K562 (cell line): Measurements from ENCODE around the gene SNX1. TPM values are rescaled to one million over a fixed set of nuclear protein-coding genes. Genes with fewer than 3 reads are reported as not detected.

Experiments
- FOXP1 ChIP-seq: sonication (generic); formaldehyde crosslinking; IDR thresholded peaks from 2 replicates; pipeline ENCODE4 v1.8.0; 2022; ENCODE audit warnings: mild to moderate bottlenecking, missing genetic modification reagents
- NR2C2 ChIP-seq, 2 experiments: fragments of 200-800 bp in 1 of 2; sonication (Bioruptor generic) in 1 of 2; sonication (generic) in 1 of 2; formaldehyde crosslinking in 1 of 2; IDR thresholded peaks; 2 replicates each; pipeline versions ENCODE4 v1.6.1 to v1.8.0; 2016 to 2022; ENCODE audit warnings: mild to moderate bottlenecking in 1 of 2, missing compliant biosample characterization in 1 of 2, missing genetic modification characterization in 1 of 2, missing genetic modification reagents in 1 of 2
- POLR2G ChIP-seq: fragments of 200-400 bp; formaldehyde crosslinking; IDR thresholded peaks from 2 replicates; pipeline ENCODE4 v1.6.1; 2017; ENCODE audit warnings: low read depth, mild to moderate bottlenecking, antibody characterized with exemption, low read length, moderate library complexity
- RFX1 ChIP-seq: fragments of 450-650 bp; IDR thresholded peaks from 2 replicates; pipeline ENCODE4 v1.6.1; 2016; ENCODE audit warnings: mild to moderate bottlenecking, moderate library complexity
- SLC30A9 ChIP-seq: fragments of 250-450 bp; sonication (Bioruptor Pico); IDR thresholded peaks from 2 replicates; pipeline ENCODE4 v1.8.0; 2022; ENCODE audit warnings: mild to moderate bottlenecking, moderate library complexity
- SREBF1 ChIP-seq: fragments of 150-350 bp; IDR thresholded peaks from 2 replicates; pipeline ENCODE4 v1.6.1; 2014; ENCODE audit warnings: antibody characterized with exemption, low read depth, low read length, borderline replicate concordance
- ZNF143 ChIP-seq: sonication (generic); formaldehyde crosslinking; IDR thresholded peaks from 2 replicates; pipeline ENCODE4 v1.9.0; 2022; ENCODE audit warnings: mild to moderate bottlenecking, missing genetic modification reagents
- polyA plus RNA-seq, 8 experiments: library from polyadenylated mRNA; depleted of rRNA in 4 of 8; stranded (reverse) in 5 of 8; unstranded in 3 of 8; fragments of >200 nt; fragmentation: Nextera tagmentation in 2 of 8; fragmentation: Illumina TruSeq in 1 of 8; extraction: Ambion mirVana in 2 of 8; extraction: Trizol in 1 of 8; gene quantifications; 2 replicates each; pipeline versions ENCODE4 v1.2.1 to v1.2.3, GENCODE V29; 2011 to 2014; ENCODE audit warnings: inconsistent platforms in 1 of 8, missing spikeins in 1 of 8
- total RNA-seq, 7 experiments: library from RNA; depleted of rRNA in 6 of 7; stranded (reverse); fragments of >200 nt in 6 of 7; fragmentation: Illumina TruSeq in 2 of 7; extraction: Trizol in 2 of 7; gene quantifications; 2 replicates each; pipeline versions ENCODE4 v1.2.1 to v1.2.3, GENCODE V29; 2011 to 2021; ENCODE audit warnings: low replicate concordance in 1 of 7
- TF ChIP-seq, protein P1 (sequence below): fragments of 450-650 bp; IDR thresholded peaks from 2 replicates; pipeline ENCODE4 v1.6.1; 2016; ENCODE audit warnings: mild to moderate bottlenecking, moderate library complexity
- TF ChIP-seq, protein P2 (sequence below): fragments of 450-650 bp; formaldehyde crosslinking; IDR thresholded peaks from 2 replicates; pipeline ENCODE4 v1.4.0; 2020; ENCODE audit warnings: mild to moderate bottlenecking, moderate library complexity
- TF ChIP-seq, protein P3 (sequence below): sonication (generic); formaldehyde crosslinking; IDR thresholded peaks from 2 replicates; pipeline ENCODE4 v1.8.0; 2022; ENCODE audit warnings: mild to moderate bottlenecking, missing genetic modification reagents, borderline replicate concordance

Gene SNX1
- total and polyA plus RNA-seq, 9 of the 15 experiments (the other 6 are each of a cell fraction or from before 2014, with no cell fraction given) = 11.0 to 105 (median 59.9) TPM

DNA sequence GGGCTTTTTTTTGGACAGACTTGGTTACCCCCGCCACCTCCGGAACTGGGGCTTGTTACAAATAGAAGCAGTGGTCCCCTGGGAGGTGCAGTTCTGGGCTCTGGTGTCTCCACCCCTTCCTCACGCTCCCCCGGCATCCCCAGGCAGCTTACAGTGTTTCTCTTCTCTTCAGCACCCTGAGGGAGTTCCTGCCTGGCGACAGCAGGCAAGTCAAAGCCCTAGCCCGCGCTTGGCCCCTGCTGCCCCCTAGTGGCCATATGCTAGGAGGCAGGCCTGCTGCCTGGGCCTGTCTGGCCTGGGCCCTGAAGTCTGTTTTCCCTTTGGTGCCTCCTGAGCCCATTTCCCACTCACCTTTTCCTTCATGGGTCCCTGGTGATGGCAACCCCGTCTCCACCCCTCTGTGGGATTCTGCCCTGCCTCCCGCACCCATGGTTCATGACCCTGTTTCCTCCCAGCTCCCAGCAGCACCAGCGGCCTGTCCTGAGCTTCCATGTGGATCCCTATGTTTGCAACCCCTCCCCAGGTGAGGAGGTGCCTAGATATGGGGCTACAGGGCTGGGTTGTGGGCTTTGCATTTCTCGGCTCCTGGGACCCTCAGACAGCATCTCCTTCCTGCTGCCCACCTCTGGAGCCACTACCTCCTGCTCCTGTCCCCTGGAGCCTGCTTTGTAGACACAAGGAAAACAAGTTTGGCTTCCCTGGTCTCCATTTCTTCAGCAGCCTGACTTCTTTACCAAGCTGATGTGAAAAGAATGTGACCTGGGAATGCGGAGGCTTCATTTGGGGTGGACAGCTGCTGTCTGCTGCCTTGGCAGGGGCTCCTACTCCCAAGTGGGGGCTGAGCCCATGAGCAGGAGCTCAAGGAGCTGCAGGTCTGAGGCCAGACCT lies 57.9 kb downstream of the SNX1 start (continued):
- TF ChIP-seq, protein P1, sequence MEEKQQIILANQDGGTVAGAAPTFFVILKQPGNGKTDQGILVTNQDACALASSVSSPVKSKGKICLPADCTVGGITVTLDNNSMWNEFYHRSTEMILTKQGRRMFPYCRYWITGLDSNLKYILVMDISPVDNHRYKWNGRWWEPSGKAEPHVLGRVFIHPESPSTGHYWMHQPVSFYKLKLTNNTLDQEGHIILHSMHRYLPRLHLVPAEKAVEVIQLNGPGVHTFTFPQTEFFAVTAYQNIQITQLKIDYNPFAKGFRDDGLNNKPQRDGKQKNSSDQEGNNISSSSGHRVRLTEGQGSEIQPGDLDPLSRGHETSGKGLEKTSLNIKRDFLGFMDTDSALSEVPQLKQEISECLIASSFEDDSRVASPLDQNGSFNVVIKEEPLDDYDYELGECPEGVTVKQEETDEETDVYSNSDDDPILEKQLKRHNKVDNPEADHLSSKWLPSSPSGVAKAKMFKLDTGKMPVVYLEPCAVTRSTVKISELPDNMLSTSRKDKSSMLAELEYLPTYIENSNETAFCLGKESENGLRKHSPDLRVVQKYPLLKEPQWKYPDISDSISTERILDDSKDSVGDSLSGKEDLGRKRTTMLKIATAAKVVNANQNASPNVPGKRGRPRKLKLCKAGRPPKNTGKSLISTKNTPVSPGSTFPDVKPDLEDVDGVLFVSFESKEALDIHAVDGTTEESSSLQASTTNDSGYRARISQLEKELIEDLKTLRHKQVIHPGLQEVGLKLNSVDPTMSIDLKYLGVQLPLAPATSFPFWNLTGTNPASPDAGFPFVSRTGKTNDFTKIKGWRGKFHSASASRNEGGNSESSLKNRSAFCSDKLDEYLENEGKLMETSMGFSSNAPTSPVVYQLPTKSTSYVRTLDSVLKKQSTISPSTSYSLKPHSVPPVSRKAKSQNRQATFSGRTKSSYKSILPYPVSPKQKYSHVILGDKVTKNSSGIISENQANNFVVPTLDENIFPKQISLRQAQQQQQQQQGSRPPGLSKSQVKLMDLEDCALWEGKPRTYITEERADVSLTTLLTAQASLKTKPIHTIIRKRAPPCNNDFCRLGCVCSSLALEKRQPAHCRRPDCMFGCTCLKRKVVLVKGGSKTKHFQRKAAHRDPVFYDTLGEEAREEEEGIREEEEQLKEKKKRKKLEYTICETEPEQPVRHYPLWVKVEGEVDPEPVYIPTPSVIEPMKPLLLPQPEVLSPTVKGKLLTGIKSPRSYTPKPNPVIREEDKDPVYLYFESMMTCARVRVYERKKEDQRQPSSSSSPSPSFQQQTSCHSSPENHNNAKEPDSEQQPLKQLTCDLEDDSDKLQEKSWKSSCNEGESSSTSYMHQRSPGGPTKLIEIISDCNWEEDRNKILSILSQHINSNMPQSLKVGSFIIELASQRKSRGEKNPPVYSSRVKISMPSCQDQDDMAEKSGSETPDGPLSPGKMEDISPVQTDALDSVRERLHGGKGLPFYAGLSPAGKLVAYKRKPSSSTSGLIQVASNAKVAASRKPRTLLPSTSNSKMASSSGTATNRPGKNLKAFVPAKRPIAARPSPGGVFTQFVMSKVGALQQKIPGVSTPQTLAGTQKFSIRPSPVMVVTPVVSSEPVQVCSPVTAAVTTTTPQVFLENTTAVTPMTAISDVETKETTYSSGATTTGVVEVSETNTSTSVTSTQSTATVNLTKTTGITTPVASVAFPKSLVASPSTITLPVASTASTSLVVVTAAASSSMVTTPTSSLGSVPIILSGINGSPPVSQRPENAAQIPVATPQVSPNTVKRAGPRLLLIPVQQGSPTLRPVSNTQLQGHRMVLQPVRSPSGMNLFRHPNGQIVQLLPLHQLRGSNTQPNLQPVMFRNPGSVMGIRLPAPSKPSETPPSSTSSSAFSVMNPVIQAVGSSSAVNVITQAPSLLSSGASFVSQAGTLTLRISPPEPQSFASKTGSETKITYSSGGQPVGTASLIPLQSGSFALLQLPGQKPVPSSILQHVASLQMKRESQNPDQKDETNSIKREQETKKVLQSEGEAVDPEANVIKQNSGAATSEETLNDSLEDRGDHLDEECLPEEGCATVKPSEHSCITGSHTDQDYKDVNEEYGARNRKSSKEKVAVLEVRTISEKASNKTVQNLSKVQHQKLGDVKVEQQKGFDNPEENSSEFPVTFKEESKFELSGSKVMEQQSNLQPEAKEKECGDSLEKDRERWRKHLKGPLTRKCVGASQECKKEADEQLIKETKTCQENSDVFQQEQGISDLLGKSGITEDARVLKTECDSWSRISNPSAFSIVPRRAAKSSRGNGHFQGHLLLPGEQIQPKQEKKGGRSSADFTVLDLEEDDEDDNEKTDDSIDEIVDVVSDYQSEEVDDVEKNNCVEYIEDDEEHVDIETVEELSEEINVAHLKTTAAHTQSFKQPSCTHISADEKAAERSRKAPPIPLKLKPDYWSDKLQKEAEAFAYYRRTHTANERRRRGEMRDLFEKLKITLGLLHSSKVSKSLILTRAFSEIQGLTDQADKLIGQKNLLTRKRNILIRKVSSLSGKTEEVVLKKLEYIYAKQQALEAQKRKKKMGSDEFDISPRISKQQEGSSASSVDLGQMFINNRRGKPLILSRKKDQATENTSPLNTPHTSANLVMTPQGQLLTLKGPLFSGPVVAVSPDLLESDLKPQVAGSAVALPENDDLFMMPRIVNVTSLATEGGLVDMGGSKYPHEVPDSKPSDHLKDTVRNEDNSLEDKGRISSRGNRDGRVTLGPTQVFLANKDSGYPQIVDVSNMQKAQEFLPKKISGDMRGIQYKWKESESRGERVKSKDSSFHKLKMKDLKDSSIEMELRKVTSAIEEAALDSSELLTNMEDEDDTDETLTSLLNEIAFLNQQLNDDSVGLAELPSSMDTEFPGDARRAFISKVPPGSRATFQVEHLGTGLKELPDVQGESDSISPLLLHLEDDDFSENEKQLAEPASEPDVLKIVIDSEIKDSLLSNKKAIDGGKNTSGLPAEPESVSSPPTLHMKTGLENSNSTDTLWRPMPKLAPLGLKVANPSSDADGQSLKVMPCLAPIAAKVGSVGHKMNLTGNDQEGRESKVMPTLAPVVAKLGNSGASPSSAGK = no peak
- TF ChIP-seq, protein P2, sequence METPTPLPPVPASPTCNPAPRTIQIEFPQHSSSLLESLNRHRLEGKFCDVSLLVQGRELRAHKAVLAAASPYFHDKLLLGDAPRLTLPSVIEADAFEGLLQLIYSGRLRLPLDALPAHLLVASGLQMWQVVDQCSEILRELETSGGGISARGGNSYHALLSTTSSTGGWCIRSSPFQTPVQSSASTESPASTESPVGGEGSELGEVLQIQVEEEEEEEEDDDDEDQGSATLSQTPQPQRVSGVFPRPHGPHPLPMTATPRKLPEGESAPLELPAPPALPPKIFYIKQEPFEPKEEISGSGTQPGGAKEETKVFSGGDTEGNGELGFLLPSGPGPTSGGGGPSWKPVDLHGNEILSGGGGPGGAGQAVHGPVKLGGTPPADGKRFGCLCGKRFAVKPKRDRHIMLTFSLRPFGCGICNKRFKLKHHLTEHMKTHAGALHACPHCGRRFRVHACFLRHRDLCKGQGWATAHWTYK (CRISPR knock-in tag) = peak; percentile 41; the same call in 1 of the 2 replicates
- TF ChIP-seq RFX1 (no peak), ZNF143 (CRISPR knock-in tag) (no peak), FOXP1 (CRISPR knock-in tag) (0 out of 2 replicates have a peak, but pooled peaks have one; percentile 26), NR2C2 (CRISPR knock-in tag; IDR thresholded peaks at IDR 0.05) (no peak), NR2C2 (tag; IDR thresholded peaks at IDR 0.05) (no peak), POLR2G (peak; percentile 84), SREBF1 (no peak), SLC30A9 (CRISPR knock-in tag) (no peak)
- TF ChIP-seq, protein P3, sequence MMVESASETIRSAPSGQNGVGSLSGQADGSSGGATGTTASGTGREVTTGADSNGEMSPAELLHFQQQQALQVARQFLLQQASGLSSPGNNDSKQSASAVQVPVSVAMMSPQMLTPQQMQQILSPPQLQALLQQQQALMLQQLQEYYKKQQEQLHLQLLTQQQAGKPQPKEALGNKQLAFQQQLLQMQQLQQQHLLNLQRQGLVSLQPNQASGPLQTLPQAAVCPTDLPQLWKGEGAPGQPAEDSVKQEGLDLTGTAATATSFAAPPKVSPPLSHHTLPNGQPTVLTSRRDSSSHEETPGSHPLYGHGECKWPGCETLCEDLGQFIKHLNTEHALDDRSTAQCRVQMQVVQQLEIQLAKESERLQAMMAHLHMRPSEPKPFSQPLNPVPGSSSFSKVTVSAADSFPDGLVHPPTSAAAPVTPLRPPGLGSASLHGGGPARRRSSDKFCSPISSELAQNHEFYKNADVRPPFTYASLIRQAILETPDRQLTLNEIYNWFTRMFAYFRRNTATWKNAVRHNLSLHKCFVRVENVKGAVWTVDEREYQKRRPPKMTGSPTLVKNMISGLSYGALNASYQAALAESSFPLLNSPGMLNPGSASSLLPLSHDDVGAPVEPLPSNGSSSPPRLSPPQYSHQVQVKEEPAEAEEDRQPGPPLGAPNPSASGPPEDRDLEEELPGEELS = 0 out of 2 replicates have a peak, but pooled peaks have one; percentile 29
